Caco-2 (cell line): ENCODE data around the gene FAT2. TPM values are rescaled to one million over a fixed set of nuclear protein-coding genes. Genes with fewer than 3 reads are reported as not detected.

Experiments used
- BruUV-seq: library from RNA; stranded (reverse); fragments of 400-500 nt; replicated peaks from 2 replicates; lab custom pipeline; 2021; lab: Mats Ljungman, UMichigan
- CTCF ChIA-PET: fragments of 300-600 bp; sonication (Branson Sonifier 250); formaldehyde crosslinking; loops from one replicate; lab custom pipeline; 2022; ENCODE audit warnings: antibody characterized with exemption; lab: Charles Lee
- POLR2A ChIA-PET: fragments of 300-600 bp; sonication (Branson Sonifier 250); formaldehyde crosslinking; loops from one replicate; lab custom pipeline; 2022; ENCODE audit warnings: antibody characterized with exemption; lab: Charles Lee
- DNase-seq, 2 experiments: peaks; one replicate each; pipeline versions ENCODE4 v3.0.0 to v3.0.0-alpha.2; 2020 to 2022
- H3K27me3 ChIP-seq: replicated peaks from 2 replicates; pipeline ENCODE4 v1.6.0; 2011; ENCODE audit warnings: low read length; ENCODE audit not compliant: control insufficient read depth, insufficient read depth
- H3K36me3 ChIP-seq: 2 replicates; pipeline ENCODE4 v1.5.1; 2011; ENCODE audit warnings: low read length; ENCODE audit not compliant: control insufficient read depth, insufficient read depth
- H3K4me1 ChIP-seq: fragments of 250-450 bp; sonication (Bioruptor Pico); 2 replicates; pipeline ENCODE4 v1.5.1; 2020; ENCODE audit warnings: mild to moderate bottlenecking
- H3K4me3 ChIP-seq: 2 replicates; pipeline ENCODE4 v1.5.1; 2011; ENCODE audit warnings: low read depth, mild to moderate bottlenecking, control low read depth, low read length
- H3K9me3 ChIP-seq: fragments of 250-450 bp; sonication (Bioruptor Pico); 2 replicates; pipeline ENCODE4 v1.5.1; 2020; ENCODE audit warnings: mild to moderate bottlenecking, moderate library complexity
- H3K27ac Mint-ChIP-seq: one replicate; pipeline ENCODE4 v1.8.0; 2022; ENCODE audit warnings: mixed read lengths; ENCODE audit not compliant: unreplicated experiment
- H3K27me3 Mint-ChIP-seq: one replicate; pipeline ENCODE4 v1.8.0; 2022; ENCODE audit warnings: mixed read lengths; ENCODE audit not compliant: insufficient read depth, unreplicated experiment
- H3K36me3 Mint-ChIP-seq: one replicate; pipeline ENCODE4 v1.8.0; 2022; ENCODE audit warnings: mild to moderate bottlenecking, mixed read lengths; ENCODE audit not compliant: insufficient read depth, unreplicated experiment
- H3K4me1 Mint-ChIP-seq: one replicate; pipeline ENCODE4 v1.8.0; 2022; ENCODE audit warnings: low read depth, mixed read lengths; ENCODE audit not compliant: unreplicated experiment
- H3K4me3 Mint-ChIP-seq: one replicate; pipeline ENCODE4 v1.8.0; 2022; ENCODE audit warnings: mild to moderate bottlenecking, moderate library complexity, mixed read lengths; ENCODE audit not compliant: unreplicated experiment
- H3K9me3 Mint-ChIP-seq: one replicate; pipeline ENCODE4 v1.8.0; 2022; ENCODE audit warnings: mixed read lengths; ENCODE audit not compliant: unreplicated experiment
- CTCF ChIP-seq, 2 experiments: fragments of 200-600 bp in 1 of 2; IDR thresholded peaks; 1 replicate in 1 of 2; 2 replicates in 1 of 2; pipeline versions ENCODE4 v1.5.1 to v1.8.0; 2011 to 2022; ENCODE audit warnings: antibody characterized with exemption in 1 of 2, control low read depth in 1 of 2, inconsistent platforms in 1 of 2, low read depth in 1 of 2, low read length in 1 of 2, mild to moderate bottlenecking in 1 of 2, moderate library complexity in 1 of 2; ENCODE audit not compliant: insufficient read depth in 1 of 2, severe bottlenecking in 1 of 2, unreplicated experiment in 1 of 2
- intact Hi-C: fragments of 100-400 bp; cut with micrococcal nuclease; formaldehyde crosslinking; loops from one replicate; pipeline ENCODE4 v1.10.0; 2022; ENCODE audit not compliant: unreplicated experiment
- total RNA-seq: library from RNA; stranded (reverse); gene quantifications from 2 replicates; pipeline ENCODE4 v1.2.3, GENCODE V29; 2022

The FAT2 gene
- total RNA-seq, 1 experiment from 2014 or later, result 0.32 TPM

- no peaks in the 10 kb centered on the region for H3K27me3 Mint-ChIP-seq
- CTCF ChIA-PET, result no interaction called here
- no peaks in the 10 kb centered on the region for H3K9me3 ChIP-seq
- no peak for TF ChIP-seq CTCF (IDR thresholded peaks at IDR 0.05; ENCODE audit: insufficient read depth in 1 of 2, low read depth in 1 of 2, low read length in 1 of 2, severe bottlenecking in 1 of 2, unreplicated experiment in 1 of 2)
- POLR2A ChIA-PET, result no interaction called here
- H3K36me3 ChIP-seq, result no peaks in the 10 kb centered on the region
- H3K27me3 ChIP-seq, result no peaks in the 10 kb centered on the region
- H3K4me3 ChIP-seq, result no peak overlapping the region
- H3K4me1 Mint-ChIP-seq, result peaks cover 12% of the 10 kb centered on the region
- intact Hi-C loops, result no loop called here
- no peak overlapping the region for H3K27ac Mint-ChIP-seq
- no peak overlapping the region for H3K4me3 Mint-ChIP-seq
- BruUV-seq, result no TSS peak
- no peak for DNase-seq
- H3K9me3 Mint-ChIP-seq, result no peaks in the 10 kb centered on the region
- H3K36me3 Mint-ChIP-seq, result no peaks in the 10 kb centered on the region
- peaks cover 14% of the 10 kb centered on the region for H3K4me1 ChIP-seq
Observed at GRCh38 chr5:151624476-151624875, 33.3 kb upstream of the FAT2 start.

GRCh38 chr5:151622367-151623088 is 31.4 kb upstream of the FAT2 start:
- ChIA-PET POLR2A (no interaction called here), CTCF (no interaction called here)
- Histone ChIP-seq H3K4me3 (no peak overlapping the region), H3K36me3 (no peaks in the 10 kb centered on the region), H3K4me1 (peaks cover 33% of the 10 kb centered on the region), H3K27me3 (no peaks in the 10 kb centered on the region), H3K9me3 (no peaks in the 10 kb centered on the region; the same call in 1 of the 2 replicates)
- Mint-ChIP-seq H3K9me3 (no peaks in the 10 kb centered on the region), H3K27me3 (no peaks in the 10 kb centered on the region), H3K4me3 (no peak overlapping the region), H3K36me3 (no peaks in the 10 kb centered on the region), H3K27ac (no peak overlapping the region), H3K4me1 (peaks cover 12% of the 10 kb centered on the region)
- no peak for DNase-seq
- no peak for TF ChIP-seq CTCF (IDR thresholded peaks at IDR 0.05; ENCODE audit: insufficient read depth in 1 of 2, low read depth in 1 of 2, low read length in 1 of 2, severe bottlenecking in 1 of 2, unreplicated experiment in 1 of 2)
- intact Hi-C loops, result no loop called here
- BruUV-seq, result no TSS peak

- POLR2A ChIA-PET, result no interaction called here
- Histone ChIP-seq H3K4me1 (peaks cover 41% of the 10 kb centered on the region), H3K4me3 (no peak overlapping the region), H3K9me3 (no peaks in the 10 kb centered on the region; the same call in 1 of the 2 replicates), H3K27me3 (no peaks in the 10 kb centered on the region), H3K36me3 (no peaks in the 10 kb centered on the region)
- CTCF ChIA-PET, result no interaction called here
- Mint-ChIP-seq H3K27me3 (no peaks in the 10 kb centered on the region), H3K4me3 (no peak overlapping the region), H3K27ac (no peak overlapping the region), H3K9me3 (no peaks in the 10 kb centered on the region), H3K4me1 (peaks cover 17% of the 10 kb centered on the region), H3K36me3 (no peaks in the 10 kb centered on the region)
- intact Hi-C loops, result no loop called here
- DNase-seq, result no peak
- TF ChIP-seq CTCF (IDR thresholded peaks at IDR 0.05; ENCODE audit: insufficient read depth in 1 of 2, low read depth in 1 of 2, low read length in 1 of 2, severe bottlenecking in 1 of 2, unreplicated experiment in 1 of 2), result no peak
- BruUV-seq, result no TSS peak
Observed at GRCh38 chr5:151620461-151620840, 29.3 kb upstream of the FAT2 start.
